GM10248 (cell line): ENCODE measurements around the gene ROGDI.

Experiments
- CTCF ChIA-PET: fragments of 300-600 bp; sonication (Branson Sonifier 250); formaldehyde crosslinking; extraction: SDS; loops from one replicate; lab custom pipeline; 2021; ENCODE audit warnings: antibody characterized with exemption; lab: Yijun Ruan, JAX
- POLR2A ChIA-PET: fragments of 350-650 bp; sonication (Branson Sonifier 250); formaldehyde crosslinking; extraction: SDS; loops from one replicate; lab custom pipeline; 2020; ENCODE audit warnings: antibody characterized with exemption; lab: Yijun Ruan, JAX
- DNase-seq: peaks from one replicate; pipeline ENCODE4 v3.0.0; 2012; ENCODE audit errors: extremely low spot score
- TF ChIP-seq, protein P1 (sequence below): IDR thresholded peaks from 2 replicates; pipeline ENCODE4 v1.5.1; 2012; ENCODE audit warnings: mild to moderate bottlenecking, low read depth; ENCODE audit errors: extremely low read depth, missing control alignments, control extremely low read depth

ROGDI gene

DNA sequence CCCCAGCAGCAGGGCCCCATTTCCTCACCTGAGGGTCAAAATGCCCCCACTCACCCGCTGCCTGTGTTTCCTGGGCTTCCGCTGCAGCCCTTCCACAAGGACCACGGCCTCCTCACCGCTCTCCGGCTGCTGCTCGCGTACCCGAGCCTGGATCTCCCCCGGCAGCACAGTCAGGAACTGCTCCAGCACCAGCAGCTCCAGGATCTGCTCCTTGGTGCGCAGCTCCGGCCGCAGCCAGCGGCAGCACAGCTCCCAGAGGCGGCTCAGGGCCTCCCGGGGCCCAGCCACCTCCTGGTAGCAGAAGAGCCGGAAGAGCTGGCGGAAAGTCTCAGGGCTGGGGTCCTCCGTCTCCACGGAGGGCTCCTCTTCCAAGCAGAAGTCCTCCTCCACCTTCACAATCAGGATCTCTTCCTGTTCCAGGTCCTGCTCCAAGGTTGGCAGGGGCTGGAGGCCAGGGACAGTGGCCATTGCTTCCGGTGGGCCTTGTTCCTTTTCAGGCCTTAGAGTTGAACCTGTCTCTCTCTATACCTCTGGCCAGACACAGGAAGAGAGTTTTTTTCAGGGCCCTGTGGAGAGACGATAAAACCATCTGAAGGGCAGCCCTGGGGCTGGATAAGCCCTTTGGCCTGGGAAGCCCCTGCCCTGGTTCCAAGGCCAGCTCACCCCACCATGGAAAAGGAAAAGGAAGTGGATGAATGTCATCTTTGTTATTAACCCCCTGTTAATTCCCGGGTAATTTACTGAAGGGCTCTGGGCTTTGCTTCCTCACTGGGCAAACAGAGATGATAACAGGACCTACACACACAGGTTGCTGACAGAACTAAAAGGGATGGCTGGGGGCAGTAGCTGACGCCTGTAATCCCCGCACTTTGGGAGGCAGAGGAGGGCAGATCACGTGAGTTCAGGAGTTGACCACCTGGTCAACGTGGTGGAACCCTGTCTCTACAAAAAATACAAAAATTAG lies 36.6 kb downstream of the ROGDI start:
- DNase-seq = no peak
- ChIA-PET CTCF (interaction anchor here (1.1 to 1.4 kb wide), 3 partner anchors 14 to 142 kb away, joined by 3 to 4 read pairs (median 3); partner anchors contain the start of genes DNAAF8 and MGRN1), POLR2A (no interaction called here)
- TF ChIP-seq, protein P1, sequence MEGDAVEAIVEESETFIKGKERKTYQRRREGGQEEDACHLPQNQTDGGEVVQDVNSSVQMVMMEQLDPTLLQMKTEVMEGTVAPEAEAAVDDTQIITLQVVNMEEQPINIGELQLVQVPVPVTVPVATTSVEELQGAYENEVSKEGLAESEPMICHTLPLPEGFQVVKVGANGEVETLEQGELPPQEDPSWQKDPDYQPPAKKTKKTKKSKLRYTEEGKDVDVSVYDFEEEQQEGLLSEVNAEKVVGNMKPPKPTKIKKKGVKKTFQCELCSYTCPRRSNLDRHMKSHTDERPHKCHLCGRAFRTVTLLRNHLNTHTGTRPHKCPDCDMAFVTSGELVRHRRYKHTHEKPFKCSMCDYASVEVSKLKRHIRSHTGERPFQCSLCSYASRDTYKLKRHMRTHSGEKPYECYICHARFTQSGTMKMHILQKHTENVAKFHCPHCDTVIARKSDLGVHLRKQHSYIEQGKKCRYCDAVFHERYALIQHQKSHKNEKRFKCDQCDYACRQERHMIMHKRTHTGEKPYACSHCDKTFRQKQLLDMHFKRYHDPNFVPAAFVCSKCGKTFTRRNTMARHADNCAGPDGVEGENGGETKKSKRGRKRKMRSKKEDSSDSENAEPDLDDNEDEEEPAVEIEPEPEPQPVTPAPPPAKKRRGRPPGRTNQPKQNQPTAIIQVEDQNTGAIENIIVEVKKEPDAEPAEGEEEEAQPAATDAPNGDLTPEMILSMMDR = no peak

DNA sequence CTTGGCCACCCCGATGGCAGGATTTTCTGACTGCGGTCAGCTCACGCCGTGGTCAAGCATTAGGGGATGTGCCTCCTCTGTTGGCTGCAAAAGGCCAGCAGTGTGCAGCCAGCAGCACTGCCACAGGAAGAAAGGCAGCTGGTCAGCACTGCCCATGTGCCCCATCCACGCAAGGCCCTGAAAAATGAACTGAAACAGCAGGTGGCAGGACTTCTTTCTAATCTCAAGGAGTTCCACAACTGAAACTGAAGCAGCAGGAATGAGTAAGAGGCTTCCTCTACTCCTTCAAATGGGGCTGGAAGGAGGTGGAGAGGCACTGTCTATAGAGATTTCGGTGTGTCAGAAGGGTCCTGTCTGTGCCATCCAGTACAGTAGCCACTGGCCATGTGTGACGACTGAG lies 38.6 kb downstream of the ROGDI start:
- no peak for DNase-seq
- POLR2A ChIA-PET = interaction anchor here (0.7 kb wide), 1 partner anchor 12 kb away, joined by 5 read pairs; no protein-coding TSS in a partner anchor
- CTCF ChIA-PET = interaction anchor here (1.0 to 1.1 kb wide), 2 partner anchors 13 to 25 kb away, joined by 3 read pairs; no protein-coding TSS in a partner anchor
- TF ChIP-seq, protein P1 = no peak

DNA sequence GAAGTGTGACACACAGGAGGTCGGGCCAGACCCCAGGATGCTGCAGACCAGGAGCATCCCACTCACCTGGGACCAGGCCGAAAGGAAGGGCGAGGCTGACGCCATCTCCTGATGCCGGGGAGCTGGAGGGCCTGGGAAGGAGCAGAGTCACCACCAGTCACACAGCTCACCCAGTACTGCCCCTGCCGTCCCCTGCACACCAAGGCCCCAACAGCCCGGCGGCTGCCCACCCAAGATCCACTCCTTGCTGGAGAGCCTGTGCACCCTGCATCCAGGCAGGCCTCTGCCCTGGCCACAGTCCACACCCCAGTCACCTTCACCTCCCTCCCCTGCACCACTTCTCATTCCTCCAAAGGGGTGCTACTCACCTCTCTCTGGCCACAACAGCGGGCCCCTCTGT lies 40.2 kb downstream of the ROGDI start:
- DNase-seq = no peak
- TF ChIP-seq, protein P1 = no peak
- POLR2A ChIA-PET = no interaction called here
- CTCF ChIA-PET = interaction anchor here (1.7 kb wide), 1 partner anchor 45 kb away, joined by 3 read pairs; no protein-coding TSS in a partner anchor

DNA sequence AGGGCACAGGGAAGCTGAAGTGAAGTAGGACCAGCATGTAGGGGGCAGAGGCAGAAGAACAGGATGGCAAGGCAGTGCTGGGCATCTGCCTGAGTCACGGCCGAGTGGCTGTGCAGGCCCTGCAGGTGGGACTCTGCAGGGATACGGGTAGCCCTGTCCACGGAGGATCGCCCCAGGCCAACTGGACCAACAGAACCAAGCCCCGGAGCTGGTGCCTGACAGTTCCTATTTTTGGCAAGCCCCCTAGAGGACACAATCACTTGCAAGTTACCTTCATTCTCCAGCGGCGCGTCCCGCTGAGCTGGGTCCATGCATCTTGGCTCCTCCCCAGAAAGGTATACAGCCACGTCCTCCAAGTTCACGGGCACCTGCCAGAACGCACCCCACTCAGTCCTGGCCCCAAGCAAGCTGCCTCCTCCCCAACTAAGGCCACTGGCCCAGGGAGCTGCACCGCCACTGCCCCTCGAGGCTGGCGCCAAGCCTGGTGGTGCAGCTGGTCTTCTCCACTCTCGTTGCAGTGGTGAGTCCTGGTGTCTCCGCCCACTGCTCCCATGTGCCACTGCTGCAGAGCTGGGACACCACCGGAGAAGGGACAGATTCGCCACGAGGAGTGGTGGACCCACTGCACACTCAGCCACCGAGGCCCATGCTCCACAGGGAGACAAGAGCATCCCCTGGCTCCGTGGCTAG lies 42.1 kb downstream of the ROGDI start:
- ChIA-PET CTCF (interaction anchor here (1.0 kb wide), 1 partner anchor 26 kb away, joined by 4 read pairs; the partner anchor contains the start of genes ANKS3 and DNAAF8), POLR2A (interaction anchor here (0.8 to 1.0 kb wide), 3 partner anchors 8 to 135 kb away, joined by 3 read pairs; partner anchors contain the start of gene MGRN1)
- DNase-seq = no peak
- TF ChIP-seq, protein P1 = no peak

DNA sequence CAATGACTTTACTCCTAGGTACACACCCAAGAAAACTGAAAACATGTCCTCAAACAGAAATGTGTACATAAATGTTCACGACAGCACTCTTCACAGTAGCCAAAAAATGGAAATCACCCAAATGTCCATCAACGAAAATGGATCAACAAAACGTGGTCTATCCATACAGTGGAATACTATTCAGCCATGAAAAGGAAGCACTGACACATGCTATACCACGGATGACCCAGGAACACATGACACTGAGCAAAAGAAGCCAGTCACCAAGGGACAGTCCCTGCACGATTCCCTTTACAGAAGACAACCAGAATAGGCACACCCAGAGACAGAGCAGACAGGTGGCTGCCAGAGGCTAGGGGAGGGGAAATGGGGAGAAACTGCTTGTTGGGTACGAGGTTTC lies 46.7 kb downstream of the ROGDI start:
- TF ChIP-seq, protein P1 = no peak
- POLR2A ChIA-PET = no interaction called here
- DNase-seq = no peak
- CTCF ChIA-PET = interaction anchor here (1.0 kb wide), 1 partner anchor 11 kb away, joined by 4 read pairs; no protein-coding TSS in a partner anchor

DNA sequence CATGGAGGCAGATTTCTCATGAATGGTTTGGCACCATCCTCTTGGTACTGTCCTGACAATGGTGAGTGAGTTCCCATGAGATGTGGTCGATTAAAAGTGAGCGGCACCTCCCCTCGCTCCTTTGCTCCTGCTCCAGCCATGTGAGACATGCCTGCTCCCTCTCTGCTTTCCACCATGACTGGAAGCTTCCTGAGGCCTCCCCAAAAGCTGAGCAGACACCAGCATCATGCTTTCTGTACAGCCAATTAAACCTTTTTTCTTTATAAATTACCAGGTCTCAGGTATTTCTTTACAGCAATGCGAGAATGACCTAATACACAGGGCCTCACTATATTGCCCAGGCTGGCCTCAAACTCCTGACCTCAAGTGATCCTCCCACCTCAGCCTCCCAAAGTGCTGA lies 47.6 kb downstream of the ROGDI start:
- POLR2A ChIA-PET = no interaction called here
- DNase-seq = no peak
- CTCF ChIA-PET = interaction anchor here (1.0 kb wide), 1 partner anchor 10 kb away, joined by 4 read pairs; no protein-coding TSS in a partner anchor
- TF ChIP-seq, protein P1 = no peak
